PC-3 (cell line): Measurements from ENCODE around the gene GLOD5.

Experiments used
- EZH2 ChIP-seq: fragments of 300-600 bp; sonication (generic); IDR thresholded peaks from one replicate; pipeline ENCODE4 v1.6.1; 2017; ENCODE audit warnings: antibody characterized with exemption, mild to moderate bottlenecking, low read length; ENCODE audit not compliant: unreplicated experiment
- EZH2phosphoT487 ChIP-seq: fragments of 300-600 bp; sonication (generic); IDR thresholded peaks from 2 replicates; pipeline ENCODE4 v1.6.1; 2018; ENCODE audit warnings: mild to moderate bottlenecking, antibody characterized with exemption, low read length, borderline replicate concordance
- TF ChIP-seq, protein P1 (sequence below): fragments of 300-600 bp; sonication (generic); conservative IDR thresholded peaks from 2 replicates; pipeline ENCODE4 v1.5.1; 2017; ENCODE audit warnings: antibody characterized with exemption, low read depth, mild to moderate bottlenecking, low read length

DNA sequence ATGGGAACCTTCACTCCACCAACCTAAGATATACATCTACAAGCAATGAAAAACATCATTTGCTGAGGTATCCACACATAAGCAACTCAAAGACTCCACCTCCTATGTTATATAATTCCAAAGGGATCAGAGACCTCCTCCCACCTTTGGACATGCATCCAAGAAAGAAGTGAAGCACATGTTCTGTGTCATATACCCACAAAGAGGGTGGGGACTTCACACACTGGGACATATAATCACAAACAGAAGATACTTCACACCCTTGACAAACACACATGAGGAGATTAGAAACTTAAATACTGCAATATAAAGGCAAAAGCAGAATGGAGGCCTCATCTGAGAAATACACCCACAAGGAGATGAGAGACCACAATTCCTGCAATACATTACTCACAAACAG is 39.6 kb upstream of the GLOD5 start:
- TF ChIP-seq, protein P1, sequence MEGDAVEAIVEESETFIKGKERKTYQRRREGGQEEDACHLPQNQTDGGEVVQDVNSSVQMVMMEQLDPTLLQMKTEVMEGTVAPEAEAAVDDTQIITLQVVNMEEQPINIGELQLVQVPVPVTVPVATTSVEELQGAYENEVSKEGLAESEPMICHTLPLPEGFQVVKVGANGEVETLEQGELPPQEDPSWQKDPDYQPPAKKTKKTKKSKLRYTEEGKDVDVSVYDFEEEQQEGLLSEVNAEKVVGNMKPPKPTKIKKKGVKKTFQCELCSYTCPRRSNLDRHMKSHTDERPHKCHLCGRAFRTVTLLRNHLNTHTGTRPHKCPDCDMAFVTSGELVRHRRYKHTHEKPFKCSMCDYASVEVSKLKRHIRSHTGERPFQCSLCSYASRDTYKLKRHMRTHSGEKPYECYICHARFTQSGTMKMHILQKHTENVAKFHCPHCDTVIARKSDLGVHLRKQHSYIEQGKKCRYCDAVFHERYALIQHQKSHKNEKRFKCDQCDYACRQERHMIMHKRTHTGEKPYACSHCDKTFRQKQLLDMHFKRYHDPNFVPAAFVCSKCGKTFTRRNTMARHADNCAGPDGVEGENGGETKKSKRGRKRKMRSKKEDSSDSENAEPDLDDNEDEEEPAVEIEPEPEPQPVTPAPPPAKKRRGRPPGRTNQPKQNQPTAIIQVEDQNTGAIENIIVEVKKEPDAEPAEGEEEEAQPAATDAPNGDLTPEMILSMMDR: no peak
- TF ChIP-seq EZH2phosphoT487 (no peak), EZH2 (no peak)
